Putamen (tissue), 1 donor: ENCODE results near the gene FAM78A.
A peak's percentile ranks its signal among the peaks of the same experiment; 100 is the strongest.
"Not testable (repeated sequence)": the region's sequence is repeated elsewhere in the genome, so short reads cannot be mapped to it uniquely, and the experiment has no call there.

Experiments
- DNase-seq: peaks from one replicate; pipeline ENCODE4 v3.0.0-alpha.2; 2016; ENCODE audit warnings: low spot score

Gene FAM78A

GRCh38 chr9:131281119-131281965 is 5.0 kb upstream of the FAM78A start:
- DNase-seq: no peak

GRCh38 chr9:131280660-131281059 is 4.3 kb upstream of the FAM78A start:
- DNase-seq: no peak

- no peak for DNase-seq
These were observed 3.7 kb upstream of the FAM78A start for GRCh38 chr9:131279863-131280570.

GRCh38 chr9:131279196-131279862 is 3.0 kb upstream of the FAM78A start:
- no peak for DNase-seq

- no peak for DNase-seq
These were observed 2.4 kb upstream of the FAM78A start for GRCh38 chr9:131278702-131279111.

GRCh38 chr9:131277910-131278701 is 1.8 kb upstream of the FAM78A start:
- DNase-seq: peak; percentile 92

- no peak for DNase-seq
These were observed 1.1 kb upstream of the FAM78A start for GRCh38 chr9:131277287-131277909.

- no peak for DNase-seq
These were observed 579 bp upstream of the FAM78A start for GRCh38 chr9:131276891-131277286.

GRCh38 chr9:131275332-131276093 is 797 bp downstream of the FAM78A start:
- no peak for DNase-seq

- no peak for DNase-seq
These were observed 1.5 kb downstream of the FAM78A start for GRCh38 chr9:131274674-131275331.

GRCh38 chr9:131273856-131274673 is 2.2 kb downstream of the FAM78A start:
- DNase-seq: no peak

GRCh38 chr9:131273146-131273855 is 3.0 kb downstream of the FAM78A start:
- no peak for DNase-seq

GRCh38 chr9:131272212-131272611 is 4.1 kb downstream of the FAM78A start:
- no peak for DNase-seq

GRCh38 chr9:131271506-131271931 is 4.8 kb downstream of the FAM78A start:
- DNase-seq: peak; percentile 79

GRCh38 chr9:131271016-131271273 is 5.4 kb downstream of the FAM78A start:
- DNase-seq: not testable (repeated sequence)

GRCh38 chr9:131270171-131271015 is 5.9 kb downstream of the FAM78A start:
- DNase-seq: no peak

GRCh38 chr9:131266266-131267229 is 9.8 kb downstream of the FAM78A start:
- no peak for DNase-seq
